HG02678 (cell line): ENCODE data around the gene NUDT16.
"Not testable (repeated sequence)": the region's sequence is repeated elsewhere in the genome, so short reads cannot be mapped to it uniquely, and the experiment has no call there.

Source experiments
- ATAC-seq: cut with Tn5 transposase; IDR thresholded peaks from one replicate; pipeline ENCODE4 v1.9.1; 2021; ENCODE audit warnings: mild to moderate bottlenecking, moderate library complexity; ENCODE audit not compliant: unreplicated experiment

Gene NUDT16

DNA sequence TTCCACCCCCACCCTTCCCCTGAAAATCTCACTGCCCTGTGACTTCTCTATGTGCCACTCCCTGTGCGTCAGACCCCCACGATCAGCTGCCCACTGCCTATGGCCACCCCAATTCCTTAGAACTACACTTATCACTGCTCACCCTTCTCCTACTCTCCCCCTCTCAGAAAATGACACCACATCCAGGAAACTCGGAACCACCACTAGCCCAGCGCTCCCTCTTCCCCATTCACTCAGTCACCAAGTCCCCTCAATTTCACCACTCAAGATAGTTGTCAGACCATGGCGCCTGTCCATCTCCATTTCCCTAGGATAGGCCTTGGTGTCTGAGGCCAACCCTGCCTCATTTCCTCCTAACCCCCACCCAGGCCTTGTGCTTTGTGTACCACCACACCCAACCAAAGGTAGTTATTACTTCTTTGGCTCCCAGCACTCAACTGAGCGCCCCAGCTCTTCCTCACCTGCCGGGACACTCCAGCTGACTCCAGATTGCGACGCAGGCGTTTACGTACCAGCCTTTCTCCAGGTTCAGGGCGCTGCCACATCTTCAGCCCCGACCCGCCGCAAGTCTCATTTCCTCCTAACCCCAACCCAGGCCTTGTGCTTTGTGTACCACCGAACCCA is 641 bp upstream of the NUDT16 start:
- not testable (repeated sequence) for ATAC-seq

DNA sequence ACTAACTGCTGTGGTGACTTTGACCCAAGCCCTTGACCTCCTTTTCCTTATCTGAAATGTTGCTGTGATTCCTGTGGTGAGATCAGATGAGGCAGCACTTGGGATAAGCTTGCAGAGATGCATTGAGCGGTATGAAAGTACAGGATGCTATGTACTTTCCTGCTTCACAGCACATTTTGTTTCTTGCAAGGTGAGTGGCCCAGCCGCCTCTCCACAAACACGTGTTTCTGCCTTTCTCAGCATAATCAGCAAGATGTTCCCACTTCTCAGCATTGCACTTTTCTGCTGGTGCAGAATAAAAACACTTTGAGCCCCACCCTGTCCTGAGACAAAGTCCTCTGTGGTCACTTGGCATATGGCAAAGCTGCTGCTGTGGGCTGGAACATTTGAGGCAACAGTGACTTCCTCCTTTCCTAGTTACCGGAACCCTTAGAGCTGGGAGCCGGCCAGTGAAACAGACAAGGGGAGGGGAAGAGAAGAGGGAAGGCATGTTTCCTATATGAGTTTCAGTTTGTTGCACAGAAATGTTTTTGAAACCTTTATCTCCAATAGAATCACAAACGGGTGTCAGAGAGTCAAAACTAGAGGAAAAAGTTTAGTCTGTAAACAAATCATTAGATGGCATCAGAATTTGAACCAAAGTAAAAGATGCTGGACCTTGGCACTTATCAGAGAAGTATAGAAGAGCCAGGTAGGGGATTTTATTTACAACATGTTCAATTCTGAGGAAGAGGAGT is 5.0 kb downstream of the NUDT16 start:
- no peak for ATAC-seq

DNA sequence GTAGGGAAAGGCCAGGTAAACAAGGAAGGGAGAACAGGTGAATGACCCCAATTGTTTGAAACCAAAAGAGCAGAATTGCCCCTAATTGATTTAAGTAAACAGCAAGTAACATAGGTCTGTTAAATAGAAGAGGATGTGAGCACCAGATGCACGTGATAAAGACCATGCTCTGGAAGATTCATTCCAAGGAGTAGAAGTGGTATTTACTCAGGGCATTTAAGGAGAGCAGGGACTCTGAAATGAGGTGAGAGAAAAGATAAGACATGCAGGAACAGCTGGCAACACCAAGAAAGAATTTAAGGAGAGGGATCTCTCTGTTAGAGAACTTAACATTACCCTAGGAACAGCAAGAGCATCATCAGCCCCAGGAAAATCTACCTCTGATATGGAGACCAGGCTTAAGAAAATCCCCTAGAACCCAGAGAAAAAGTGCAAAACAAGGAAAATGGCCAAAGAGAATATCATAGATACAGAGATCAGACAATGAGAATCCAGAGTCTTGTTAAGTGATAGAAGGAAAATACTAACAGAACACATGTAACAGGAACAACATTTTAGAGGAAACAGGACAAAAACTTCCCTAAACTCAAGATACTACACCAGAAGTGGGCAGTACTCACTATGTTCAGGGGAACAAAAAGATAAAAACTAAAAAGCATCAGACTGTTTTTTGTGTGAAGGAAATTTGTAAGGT is 6.4 kb downstream of the NUDT16 start:
- ATAC-seq: no peak

DNA sequence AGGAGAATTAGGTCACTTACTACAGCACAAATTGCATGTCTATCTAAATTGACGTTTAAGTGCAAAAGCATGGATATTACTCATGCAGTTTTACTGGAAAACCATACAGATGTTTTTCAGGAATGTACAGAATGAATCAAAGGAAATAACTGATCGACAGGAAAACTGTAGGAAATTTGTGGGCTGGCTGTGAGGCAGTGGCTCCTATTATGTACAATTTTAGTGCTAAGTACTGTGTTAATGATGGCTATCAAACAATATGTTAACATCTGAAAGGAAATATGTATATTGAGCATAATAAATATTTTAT is 6.9 kb downstream of the NUDT16 start:
- no peak for ATAC-seq

DNA sequence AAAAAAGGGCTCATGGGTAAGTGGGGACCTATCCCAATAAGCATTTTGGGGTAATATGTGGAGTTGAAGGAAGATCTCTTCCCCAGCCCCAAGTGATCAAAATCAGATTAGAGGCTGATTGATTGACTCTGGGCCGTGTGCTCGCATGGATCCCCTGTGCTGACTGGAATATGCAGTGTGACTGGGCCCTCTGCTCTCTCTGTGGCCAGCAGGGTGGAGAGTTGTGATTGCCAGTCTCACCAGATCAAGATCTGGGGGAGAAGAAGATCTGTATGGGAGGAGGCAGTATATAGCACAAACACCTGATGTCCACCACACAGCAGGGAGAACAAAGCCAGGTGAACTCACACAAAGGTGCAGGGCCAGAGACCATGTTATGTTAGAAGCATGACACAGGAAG is 8.8 kb downstream of the NUDT16 start:
- ATAC-seq: no peak

DNA sequence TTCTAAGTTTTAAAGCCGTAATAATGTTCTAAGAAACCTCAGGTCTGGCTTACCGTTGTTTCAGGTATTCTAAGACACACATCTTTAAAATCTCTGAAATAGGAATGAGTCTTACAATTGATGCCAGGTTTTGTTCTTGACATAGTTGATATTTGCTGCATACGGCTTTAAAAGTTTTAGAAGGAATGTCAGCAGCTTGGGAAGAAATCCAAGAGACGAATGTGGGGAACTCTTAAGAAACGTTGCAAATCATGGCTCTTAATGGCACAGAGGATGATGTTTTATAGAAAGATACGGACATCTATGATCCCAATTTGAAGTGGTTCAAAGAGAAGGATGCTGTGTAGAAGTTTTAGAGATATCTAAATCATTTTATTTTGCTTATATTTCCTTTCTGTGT is 11.5 kb downstream of the NUDT16 start:
- no peak for ATAC-seq

DNA sequence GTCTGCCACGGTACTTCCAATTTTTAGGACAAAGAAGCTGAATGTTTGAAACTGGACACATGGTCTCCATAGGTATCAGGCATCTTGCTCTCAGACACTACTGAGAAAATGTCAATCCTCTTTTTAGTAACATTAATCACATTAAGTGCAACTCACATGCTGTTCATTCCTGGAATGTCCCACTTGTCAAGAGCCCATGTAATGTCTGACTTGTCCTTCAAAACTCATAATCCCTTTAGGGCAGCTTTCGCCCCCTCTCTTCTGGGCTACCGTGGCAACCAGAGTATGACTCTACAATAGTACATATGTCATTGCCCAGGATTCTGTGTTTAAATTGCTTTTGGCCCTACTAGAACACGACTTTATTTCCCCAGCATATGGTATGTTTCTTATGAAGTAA is 12.3 kb downstream of the NUDT16 start:
- no peak for ATAC-seq

DNA sequence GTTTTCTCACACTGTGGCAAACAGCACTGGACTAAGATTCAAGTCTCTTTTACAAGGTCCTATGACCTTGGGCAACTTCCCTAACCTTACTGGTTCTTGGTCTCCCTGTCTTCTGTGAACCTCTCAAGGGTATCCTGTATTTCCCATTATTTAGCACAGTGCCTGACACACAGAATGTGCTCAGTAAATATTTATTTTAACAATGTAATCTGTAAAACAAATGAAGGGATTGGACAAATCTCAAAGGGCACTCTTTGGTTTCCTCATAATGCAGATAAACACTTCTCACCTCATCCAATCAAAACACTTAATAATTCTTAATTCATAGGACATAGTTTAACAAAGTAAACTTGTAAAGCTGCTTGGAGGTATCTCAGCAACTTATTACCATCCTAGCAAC is 12.8 kb downstream of the NUDT16 start:
- ATAC-seq: no peak

DNA sequence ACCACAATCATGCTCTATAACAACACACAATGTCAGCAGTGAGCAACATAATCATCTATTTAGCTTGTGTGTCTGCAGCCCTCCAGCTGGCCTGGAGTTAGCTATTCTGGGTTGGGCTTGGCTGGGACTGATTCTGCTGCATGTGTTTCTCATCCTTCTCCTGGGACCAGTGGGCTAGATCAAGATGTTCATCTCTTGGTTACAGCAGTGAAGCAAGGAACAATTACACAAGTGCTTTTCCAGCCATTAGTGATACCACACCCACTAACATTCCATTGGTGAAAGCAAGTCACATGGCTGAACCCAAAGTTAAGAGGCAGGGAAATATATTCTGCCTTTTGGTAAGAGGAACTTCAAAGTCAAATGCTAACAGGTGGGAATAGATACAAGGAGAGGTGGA is 14.6 kb downstream of the NUDT16 start:
- no peak for ATAC-seq

DNA sequence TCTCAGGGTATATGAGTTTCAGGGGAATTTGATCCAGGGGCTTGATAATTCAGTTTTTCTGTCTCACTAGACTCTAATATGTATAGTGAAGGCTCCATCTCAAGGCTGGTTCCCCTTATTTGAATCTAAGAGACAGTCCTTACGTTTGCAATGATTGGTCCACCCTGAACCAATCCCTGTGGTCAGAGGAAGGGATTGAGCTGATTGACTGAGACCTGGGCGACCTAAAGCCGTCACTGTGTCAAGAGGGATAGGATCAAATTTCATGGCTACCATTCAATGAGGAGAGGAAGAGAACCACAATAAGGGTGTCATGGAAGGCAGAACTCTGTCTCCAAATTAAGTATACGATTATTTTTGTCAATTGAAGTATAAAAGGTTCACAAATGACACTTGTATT is 16.3 kb downstream of the NUDT16 start:
- no peak for ATAC-seq

DNA sequence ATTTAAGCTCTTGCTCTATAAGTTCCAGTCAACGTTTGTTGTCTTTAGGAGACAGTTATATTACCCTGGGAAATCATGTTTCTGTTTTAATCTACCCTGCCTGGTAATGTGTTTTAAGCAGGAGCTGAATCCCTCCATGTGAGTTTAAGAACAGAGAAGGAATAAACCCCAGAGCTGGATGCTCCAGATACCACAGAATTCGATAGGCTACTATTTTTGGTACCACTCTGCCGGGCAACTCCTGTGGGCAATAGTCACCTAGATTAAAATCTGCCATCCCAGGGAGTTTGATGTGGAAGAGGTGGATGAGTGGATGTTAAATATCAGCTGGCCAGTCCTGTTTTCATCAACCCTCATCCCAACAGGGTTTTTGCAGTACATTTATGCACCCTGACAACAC is 20.4 kb downstream of the NUDT16 start:
- no peak for ATAC-seq

DNA sequence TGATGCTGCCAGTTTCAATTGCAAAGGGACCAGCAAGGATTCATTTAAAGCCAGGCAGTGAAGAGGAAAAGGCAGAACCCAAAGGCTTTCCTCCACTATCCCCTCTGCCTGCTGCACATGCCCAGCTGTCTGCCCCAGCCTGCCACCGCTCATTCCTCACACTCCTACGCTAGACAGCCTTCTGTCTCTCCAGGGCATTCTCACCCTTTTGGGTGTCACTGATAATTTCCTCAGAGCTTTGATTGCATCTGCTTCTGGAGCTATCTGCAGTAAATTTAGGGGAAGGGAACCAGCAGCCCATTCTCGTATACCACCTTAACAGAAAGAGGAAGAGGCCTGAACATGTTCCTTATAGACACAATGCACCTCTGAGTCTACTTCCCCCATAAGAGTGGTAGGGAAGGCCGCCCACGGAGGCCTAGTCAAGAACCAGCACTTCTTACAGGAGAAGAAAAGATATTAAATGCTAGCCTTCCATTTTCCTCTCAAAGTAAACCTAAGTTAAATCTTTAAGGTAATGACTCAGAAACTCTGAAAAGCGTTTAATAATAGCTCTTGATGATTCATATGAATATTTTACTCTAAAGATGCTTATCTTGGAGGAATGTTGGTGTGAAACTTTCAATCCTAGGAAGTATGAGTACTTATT is 20.9 kb downstream of the NUDT16 start:
- ATAC-seq: no peak

DNA sequence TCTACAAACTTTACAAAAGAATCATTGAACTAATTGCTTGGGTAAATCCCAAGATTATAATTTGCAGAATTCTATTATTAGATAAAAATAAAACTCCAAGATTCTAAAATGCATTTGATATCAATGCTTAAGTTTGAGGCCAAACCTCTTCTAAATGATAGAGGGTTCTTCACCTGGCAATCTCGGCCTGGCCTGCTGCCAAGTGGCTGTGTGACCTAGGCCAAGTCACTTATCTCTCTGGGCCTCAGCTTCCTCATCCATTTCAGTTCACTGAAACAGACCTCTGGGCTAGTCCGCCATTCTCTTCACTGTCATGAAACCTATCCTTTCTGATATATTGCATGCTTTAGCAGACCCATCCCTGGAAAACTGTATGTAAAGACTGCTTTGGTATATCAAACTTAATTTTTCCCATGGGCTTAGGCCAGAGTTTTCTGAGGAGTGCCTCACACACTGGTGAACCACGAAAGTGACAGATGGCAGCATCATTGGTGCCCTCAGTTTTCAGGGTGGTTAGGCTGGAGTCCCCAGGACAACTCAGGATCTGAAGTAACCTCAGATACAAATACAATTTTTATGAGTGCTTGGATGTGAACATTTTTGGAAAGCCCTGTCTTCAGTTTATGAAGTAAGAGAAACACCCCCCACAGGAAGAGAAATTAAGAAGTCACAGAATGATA is 21.8 kb downstream of the NUDT16 start:
- no peak for ATAC-seq

DNA sequence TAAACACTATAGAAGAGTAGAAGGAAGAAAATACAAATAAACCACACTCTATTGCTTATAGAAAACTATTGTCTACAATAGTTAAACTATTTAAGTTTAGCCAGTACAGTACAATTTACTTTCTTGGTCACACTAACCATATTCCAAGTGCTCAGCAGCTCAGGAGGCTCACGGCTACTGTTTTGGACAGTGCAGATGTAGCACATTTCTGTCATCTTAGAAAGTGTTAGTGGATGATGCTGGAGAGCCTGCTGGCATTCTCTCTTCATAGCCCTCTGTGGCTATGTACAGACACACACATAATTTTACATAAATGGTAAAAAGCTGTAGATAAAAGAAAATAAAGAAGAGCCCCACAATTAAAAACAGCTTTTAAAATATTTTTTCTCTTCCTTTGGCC is 23.8 kb downstream of the NUDT16 start:
- no peak for ATAC-seq

DNA sequence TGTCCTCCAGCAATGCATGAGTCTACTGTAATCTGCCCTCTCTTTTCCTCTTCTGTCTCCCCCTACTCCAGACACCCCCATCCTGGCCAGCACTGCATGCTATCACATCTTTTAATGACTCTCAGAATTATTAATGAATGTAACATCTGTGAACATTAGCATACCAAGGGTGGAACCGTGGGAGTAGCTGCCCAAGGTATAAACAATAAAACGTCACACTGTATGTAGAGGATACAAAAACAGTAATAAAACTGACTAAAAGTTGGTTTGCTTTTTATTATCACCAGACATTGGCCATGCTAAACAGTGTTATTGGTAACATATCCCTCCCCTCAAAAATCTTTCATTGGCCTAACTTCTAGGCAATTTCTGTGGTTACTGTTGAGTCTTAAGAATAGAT is 24.7 kb downstream of the NUDT16 start:
- no peak for ATAC-seq

DNA sequence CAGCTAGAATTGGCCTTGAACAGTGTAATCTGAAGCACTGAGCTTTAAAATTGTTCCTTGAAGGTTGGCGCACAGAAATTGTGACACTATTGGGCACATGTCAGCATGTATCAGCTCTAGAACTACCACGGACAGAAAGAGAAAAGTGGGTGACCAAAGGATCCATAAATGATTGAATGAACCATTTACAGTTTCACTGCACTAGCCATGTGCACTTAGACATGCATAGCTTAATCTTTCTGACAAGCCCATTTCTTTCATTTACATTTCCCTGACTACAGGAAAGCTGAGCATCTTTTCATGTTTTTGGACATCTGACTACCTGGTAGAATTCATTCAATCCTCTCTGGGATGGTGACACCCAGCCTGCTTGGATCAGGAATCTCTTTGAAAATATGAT is 36.2 kb downstream of the NUDT16 start:
- ATAC-seq: no peak

DNA sequence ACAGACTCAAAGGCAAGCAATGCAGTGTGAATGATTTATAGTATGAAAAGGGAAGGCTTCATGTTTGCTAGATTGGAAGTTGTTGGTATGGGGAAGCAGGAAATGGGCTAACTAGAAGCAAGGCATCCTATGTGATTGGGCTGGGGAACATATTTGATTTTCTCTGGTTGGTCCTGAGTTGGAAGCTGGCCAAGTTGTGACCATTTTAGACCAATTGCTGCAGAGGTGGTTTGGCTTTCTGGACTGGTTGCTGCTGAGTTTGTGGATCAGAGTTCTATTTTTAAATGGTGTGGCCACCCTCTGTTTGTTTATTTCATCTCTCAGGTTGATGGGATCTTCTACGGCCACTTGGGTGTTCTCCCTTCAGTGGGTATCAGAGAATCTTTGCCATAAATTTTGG is 39.7 kb downstream of the NUDT16 start:
- no peak for ATAC-seq

DNA sequence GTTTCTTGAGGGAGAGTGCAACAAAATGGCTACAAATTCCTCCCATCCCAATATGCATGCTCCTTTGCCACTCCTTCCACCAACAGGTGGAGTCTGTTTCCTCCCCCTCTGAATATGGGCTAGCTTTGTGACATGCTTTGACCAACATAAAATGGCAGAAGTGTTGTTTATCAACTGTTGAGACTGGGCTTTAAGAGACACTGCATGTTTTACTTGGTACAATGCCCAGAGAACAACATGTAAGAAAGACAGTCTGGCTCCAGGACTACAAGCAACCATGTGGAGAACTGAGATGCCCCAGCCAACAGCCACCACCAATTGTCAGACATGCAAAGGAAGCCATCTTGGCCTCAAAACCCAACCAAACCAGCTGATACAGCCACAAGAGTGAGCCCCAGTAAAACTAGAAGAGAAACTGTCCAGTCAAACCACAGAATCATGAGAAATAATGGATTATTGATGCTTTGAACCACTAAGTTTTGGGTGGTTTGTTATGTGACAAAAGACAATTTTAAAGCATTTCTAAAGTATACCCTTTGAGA is 40.5 kb downstream of the NUDT16 start:
- ATAC-seq: no peak

DNA sequence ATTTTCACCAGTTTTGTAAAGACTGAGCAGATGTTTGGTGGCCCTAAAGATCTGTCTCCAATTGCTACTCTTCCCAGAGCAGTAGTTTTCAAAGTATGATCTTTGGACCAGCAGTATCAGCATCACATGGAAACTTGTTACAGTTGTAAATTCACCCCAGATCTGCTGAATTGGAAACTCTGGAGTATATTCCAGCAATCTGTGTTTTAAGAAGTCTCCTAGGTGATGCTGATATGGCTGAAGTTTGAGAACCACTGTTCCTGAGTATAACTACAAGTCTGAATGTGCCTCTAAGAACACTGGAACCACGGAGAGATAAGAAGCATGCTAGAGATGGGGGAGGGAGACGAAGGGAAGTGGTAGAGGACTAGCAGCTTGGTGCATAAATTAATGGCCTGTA is 45.7 kb downstream of the NUDT16 start:
- ATAC-seq: no peak

DNA sequence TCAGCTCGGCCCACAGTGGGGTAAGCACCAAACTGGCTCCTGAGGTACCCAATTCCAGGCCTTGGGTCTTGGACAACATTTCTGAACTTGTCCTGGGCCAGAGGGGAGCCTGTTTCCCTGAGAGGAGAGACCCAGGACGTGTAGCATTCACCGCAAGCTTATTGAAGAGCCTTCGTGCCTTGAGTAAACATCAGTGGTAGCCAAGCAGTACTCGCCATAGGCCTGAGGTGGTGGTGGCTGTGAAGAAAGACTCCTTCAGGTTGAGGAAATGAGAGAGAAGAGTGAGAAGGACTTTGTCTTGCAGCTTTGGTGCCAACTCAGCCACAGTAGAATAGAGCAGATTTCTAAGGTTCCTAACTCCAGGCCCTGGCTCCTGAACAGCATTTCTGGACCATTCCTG is 50.2 kb downstream of the NUDT16 start:
- ATAC-seq: no peak

DNA sequence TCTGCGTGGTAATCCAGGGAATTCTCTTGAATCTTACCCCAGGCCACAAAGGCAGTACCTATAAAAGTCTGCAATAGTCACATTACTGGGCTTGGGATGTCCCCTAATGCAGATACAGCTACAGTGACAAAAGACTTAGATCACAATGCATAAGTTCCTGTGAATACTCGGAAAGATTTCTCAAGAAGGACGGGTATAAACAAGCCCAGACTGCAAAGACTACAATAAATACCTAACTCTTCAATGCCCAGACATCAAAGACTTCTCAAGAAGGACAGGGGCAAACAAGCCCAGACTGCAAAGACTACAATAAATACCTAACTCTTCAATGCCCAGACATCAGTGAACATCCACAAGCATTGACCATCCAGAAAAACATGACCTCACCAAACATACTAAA is 50.9 kb downstream of the NUDT16 start:
- no peak for ATAC-seq
